ENCODE results near the gene TFF3. TPM values are rescaled to one million over a fixed set of nuclear protein-coding genes. Genes with fewer than 3 reads are reported as not detected.
A peak's percentile ranks its signal among the peaks of the same experiment; 100 is the strongest.

The TFF3 gene
- total RNA-seq, 4 donors from 2014 or later = 178 to 1,063 (median 636) TPM

- Histone ChIP-seq H3K36me3 (no peaks in the 10 kb centered on the region), H3K9me3 (no peaks in the 10 kb centered on the region), H3K27me3 (no peaks in the 10 kb centered on the region), H3K4me3 (no peak overlapping the region), H3K27ac (no peak overlapping the region), H3K4me1 (peaks cover 0 to 9% (median 4%) of the 10 kb centered on the region in 4 donors)
- peak in 1 of 3 donors; percentile 42 for DNase-seq
- no peak for TF ChIP-seq POLR2A (IDR thresholded peaks at IDR 0.05)
- TF ChIP-seq, protein P1, sequence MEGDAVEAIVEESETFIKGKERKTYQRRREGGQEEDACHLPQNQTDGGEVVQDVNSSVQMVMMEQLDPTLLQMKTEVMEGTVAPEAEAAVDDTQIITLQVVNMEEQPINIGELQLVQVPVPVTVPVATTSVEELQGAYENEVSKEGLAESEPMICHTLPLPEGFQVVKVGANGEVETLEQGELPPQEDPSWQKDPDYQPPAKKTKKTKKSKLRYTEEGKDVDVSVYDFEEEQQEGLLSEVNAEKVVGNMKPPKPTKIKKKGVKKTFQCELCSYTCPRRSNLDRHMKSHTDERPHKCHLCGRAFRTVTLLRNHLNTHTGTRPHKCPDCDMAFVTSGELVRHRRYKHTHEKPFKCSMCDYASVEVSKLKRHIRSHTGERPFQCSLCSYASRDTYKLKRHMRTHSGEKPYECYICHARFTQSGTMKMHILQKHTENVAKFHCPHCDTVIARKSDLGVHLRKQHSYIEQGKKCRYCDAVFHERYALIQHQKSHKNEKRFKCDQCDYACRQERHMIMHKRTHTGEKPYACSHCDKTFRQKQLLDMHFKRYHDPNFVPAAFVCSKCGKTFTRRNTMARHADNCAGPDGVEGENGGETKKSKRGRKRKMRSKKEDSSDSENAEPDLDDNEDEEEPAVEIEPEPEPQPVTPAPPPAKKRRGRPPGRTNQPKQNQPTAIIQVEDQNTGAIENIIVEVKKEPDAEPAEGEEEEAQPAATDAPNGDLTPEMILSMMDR (IDR thresholded peaks at IDR 0.05) = no peak
Observed at GRCh38 chr21:42305707-42306147, 9.5 kb downstream of the TFF3 start.

GRCh38 chr21:42304556-42305454 is 10.4 kb downstream of the TFF3 start:
- no peaks in the 10 kb centered on the region for H3K36me3 ChIP-seq
- H3K27ac ChIP-seq = no peak overlapping the region
- TF ChIP-seq, protein P1 (IDR thresholded peaks at IDR 0.05) = no peak
- no peak for TF ChIP-seq POLR2A (IDR thresholded peaks at IDR 0.05)
- DNase-seq = peak in 2 of 3 donors; percentile 39 to 47
- H3K27me3 ChIP-seq = no peaks in the 10 kb centered on the region
- H3K4me3 ChIP-seq = no peak overlapping the region
- no peaks in the 10 kb centered on the region for H3K9me3 ChIP-seq
- peaks cover 0 to 6% (median 3%) of the 10 kb centered on the region in 4 donors for H3K4me1 ChIP-seq

- Histone ChIP-seq H3K36me3 (no peaks in the 10 kb centered on the region), H3K4me1 (no peaks in the 10 kb centered on the region), H3K27ac (no peak overlapping the region), H3K27me3 (no peaks in the 10 kb centered on the region), H3K9me3 (no peaks in the 10 kb centered on the region), H3K4me3 (no peak overlapping the region)
- TF ChIP-seq POLR2A (IDR thresholded peaks at IDR 0.05) = no peak
- TF ChIP-seq, protein P1 (IDR thresholded peaks at IDR 0.05) = no peak
- no peak for DNase-seq
Observed at GRCh38 chr21:42303443-42303842, 11.8 kb downstream of the TFF3 start.

- TF ChIP-seq, protein P1 (IDR thresholded peaks at IDR 0.05) = no peak
- TF ChIP-seq POLR2A (IDR thresholded peaks at IDR 0.05) = no peak
Observed at GRCh38 chr21:42302794-42303193, 12.4 kb downstream of the TFF3 start.

DNA sequence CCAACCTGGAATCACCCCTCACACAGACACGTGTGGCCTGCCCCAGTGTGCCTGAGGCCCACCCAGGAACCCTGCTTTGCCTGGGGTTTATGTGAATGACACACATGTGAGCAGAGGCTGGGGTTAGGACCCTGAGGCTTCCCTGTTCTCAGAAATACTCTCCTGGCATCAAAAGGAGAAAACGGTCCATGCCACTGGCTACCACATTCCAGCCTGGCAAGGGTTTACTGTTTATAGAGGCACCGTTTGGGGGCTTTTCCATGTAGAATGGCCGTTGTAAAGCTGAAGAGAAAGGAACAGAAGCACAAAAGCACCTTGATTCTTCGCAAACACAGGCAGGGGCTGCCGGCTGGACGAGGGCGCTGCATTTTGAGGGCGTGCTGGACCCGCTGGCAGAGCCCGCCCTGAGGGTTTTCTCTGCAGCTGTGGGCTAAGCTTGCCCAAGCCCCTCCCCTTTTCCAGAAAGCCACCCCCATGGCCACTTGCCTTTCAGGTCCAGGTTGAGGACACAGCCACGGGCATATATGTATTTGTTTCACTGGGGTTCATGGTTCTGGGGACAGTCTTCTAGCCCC is 13.0 kb downstream of the TFF3 start:
- Histone ChIP-seq H3K9me3 (no peaks in the 10 kb centered on the region), H3K36me3 (peaks cover 0 to 4% (median 0%) of the 10 kb centered on the region in 3 donors), H3K27ac (no peak overlapping the region), H3K4me3 (no peak overlapping the region), H3K27me3 (no peaks in the 10 kb centered on the region), H3K4me1 (no peaks in the 10 kb centered on the region)
- TF ChIP-seq POLR2A (IDR thresholded peaks at IDR 0.05) = no peak
- TF ChIP-seq, protein P1 (IDR thresholded peaks at IDR 0.05) = no peak
- peak in 1 of 3 donors; percentile 40 for DNase-seq

More at GRCh38 chr21:42302794-42303193, 12.4 kb downstream of the TFF3 start:
- peak in 1 of 3 donors; percentile 22 for DNase-seq
- Histone ChIP-seq H3K27ac (no peak overlapping the region), H3K4me1 (no peaks in the 10 kb centered on the region), H3K36me3 (no peaks in the 10 kb centered on the region), H3K9me3 (no peaks in the 10 kb centered on the region), H3K27me3 (no peaks in the 10 kb centered on the region), H3K4me3 (no peak overlapping the region)

All from Peyer's patch (tissue), 4 donors.